Activated T-cell treated with anti-CD3 and anti-CD28 coated beads, Interleukin-2, amount 50 U/mL, for 4 hours (primary cell): ENCODE measurements around the gene TMEM106C. TPM values are rescaled to one million over a fixed set of nuclear protein-coding genes. Genes with fewer than 3 reads are reported as not detected.

Source experiments
- ATAC-seq, 2 donors: fragments of 200-7000 bp; cut with Tn5 transposase; one replicate each; pipeline ENCODE4 v1.10.0; 2021
- DNase-seq: peaks from one replicate; pipeline ENCODE4 v3.0.0-alpha.2; 2020
- H3K27me3 Mint-ChIP-seq: one replicate; pipeline ENCODE4 v1.8.0; 2021; ENCODE audit warnings: low read depth, mixed read lengths
- H3K36me3 Mint-ChIP-seq: one replicate; pipeline ENCODE4 v1.8.0; 2022; ENCODE audit warnings: mixed read lengths; ENCODE audit not compliant: insufficient read depth
- H3K4me1 Mint-ChIP-seq: one replicate; pipeline ENCODE4 v1.8.0; 2021; ENCODE audit warnings: low read depth, mixed read lengths
- H3K4me3 Mint-ChIP-seq: one replicate; pipeline ENCODE4 v1.8.0; 2021; ENCODE audit warnings: mild to moderate bottlenecking, moderate library complexity, mixed read lengths
- H3K9me3 Mint-ChIP-seq: one replicate; pipeline ENCODE4 v1.8.0; 2021; ENCODE audit warnings: mixed read lengths
- total RNA-seq, 3 donors: library from RNA; stranded (reverse); gene quantifications; one replicate each; pipeline ENCODE4 v1.2.1, GENCODE V29; 2021

Gene TMEM106C
- total RNA-seq, 3 donors from 2014 or later = 60.7 to 72.8 (median 63.1) TPM

GRCh38 chr12:48017921-48018617 is 54.7 kb downstream of the TMEM106C start:
- H3K27me3 Mint-ChIP-seq = peaks cover 29% of the 10 kb centered on the region

More at GRCh38 chr12:48017921-48018617, 54.7 kb downstream of the TMEM106C start:
- H3K36me3 Mint-ChIP-seq = no peaks in the 10 kb centered on the region
- H3K4me3 Mint-ChIP-seq = no peak overlapping the region
- no peaks in the 10 kb centered on the region for H3K4me1 Mint-ChIP-seq
- DNase-seq (no peak), ATAC-seq (no peak)
- H3K9me3 Mint-ChIP-seq = no peaks in the 10 kb centered on the region

Other genes with a start within 250 kb of the TMEM106C start
- gene ENDOU, start 238.1 kb upstream of the TMEM106C start, total RNA-seq = under 1 TPM in 1 of 3 donors, not detected in 2; 0.14 TPM
- 1 to 10 TPM in 1 of 3 donors, under 1 TPM in 2; 0.55 to 1.3 (median 0.66) TPM for gene RAPGEF3, start 204.7 kb upstream of the TMEM106C start, total RNA-seq
- gene SLC48A1, start 190.4 kb upstream of the TMEM106C start, total RNA-seq = 1 to 10 TPM; 4.0 to 5.2 (median 5.0) TPM
- gene HDAC7, start 143.7 kb upstream of the TMEM106C start, total RNA-seq = 100 to 1,000 TPM; 168 to 199 (median 199) TPM
- 10 to 100 TPM; 83.5 to 95.1 (median 87.3) TPM for gene VDR, start 58.6 kb upstream of the TMEM106C start, total RNA-seq
- under 1 TPM in 1 of 3 donors, not detected in 2; 0.08 TPM for gene COL2A1, start 40.9 kb downstream of the TMEM106C start, total RNA-seq
- gene SENP1, start 142.5 kb downstream of the TMEM106C start, total RNA-seq = 10 to 100 TPM; 44.3 to 54.0 (median 46.5) TPM
- gene PFKM, start 155.8 kb downstream of the TMEM106C start, total RNA-seq = 10 to 100 TPM; 66.0 to 79.0 (median 70.7) TPM
- gene ASB8, start 193.9 kb downstream of the TMEM106C start, total RNA-seq = 10 to 100 TPM; 28.2 to 34.4 (median 32.8) TPM
- gene CCDC184, start 220.0 kb downstream of the TMEM106C start, total RNA-seq = under 1 TPM; 0.22 to 0.61 (median 0.34) TPM
- gene OR10AD1, start 239.7 kb downstream of the TMEM106C start, total RNA-seq = not detected